ENCODE measurements around the gene SEC24C.
"Not testable (repeated sequence)": the region's sequence is repeated elsewhere in the genome, so short reads cannot be mapped to it uniquely, and the experiment has no call there.

SEC24C gene

GRCh38 chr10:73771722-73772280 lies 27.6 kb downstream of the SEC24C start:
- DNase-seq (ENCODE audit: low read depth in 2 of 2): peak; percentile 68

- DNase-seq (ENCODE audit: low read depth in 2 of 2): peak; percentile 49 to 65
Observed at GRCh38 chr10:73772281-73773151, 28.3 kb downstream of the SEC24C start.

- DNase-seq (ENCODE audit: low read depth in 2 of 2): no peak
Observed at GRCh38 chr10:73773152-73773879, 29.1 kb downstream of the SEC24C start.

GRCh38 chr10:73774637-73775036 lies 30.5 kb downstream of the SEC24C start:
- DNase-seq (ENCODE audit: low read depth in 2 of 2): no peak

- no peak for DNase-seq (ENCODE audit: low read depth in 2 of 2)
Observed at GRCh38 chr10:73779018-73779417, 34.8 kb downstream of the SEC24C start.

- DNase-seq (ENCODE audit: low read depth in 2 of 2): no peak
Observed at GRCh38 chr10:73779539-73780197, 35.5 kb downstream of the SEC24C start.

- DNase-seq (ENCODE audit: low read depth in 2 of 2): no peak
Observed at GRCh38 chr10:73780301-73780700, 36.1 kb downstream of the SEC24C start.

- no peak for DNase-seq (ENCODE audit: low read depth in 2 of 2)
Observed at GRCh38 chr10:73780966-73781365, 36.8 kb downstream of the SEC24C start.

GRCh38 chr10:73781548-73781878 lies 37.3 kb downstream of the SEC24C start:
- no peak for DNase-seq (ENCODE audit: low read depth in 2 of 2)

GRCh38 chr10:73781879-73782748 lies 37.9 kb downstream of the SEC24C start, which contains the start of gene CHCHD1:
Gene CHCHD1 (plus strand): TSS chr10:73782048. CDS start chr10:73782076, 28 bp downstream.
- peak; percentile 76 to 81 for DNase-seq (ENCODE audit: low read depth in 2 of 2)

GRCh38 chr10:73782749-73783085 lies 38.5 kb downstream of the SEC24C start:
- DNase-seq (ENCODE audit: low read depth in 2 of 2): no peak

- DNase-seq (ENCODE audit: low read depth in 2 of 2): peak; percentile 66 to 74
Observed at GRCh38 chr10:73785211-73785720, 41.1 kb downstream of the SEC24C start, which contains the start of gene ZSWIM8. Gene ZSWIM8 (plus strand): TSS chr10:73785606. CDS start chr10:73785879, 273 bp downstream.

GRCh38 chr10:73785721-73786511 lies 41.7 kb downstream of the SEC24C start:
- no peak for DNase-seq (ENCODE audit: low read depth in 2 of 2)

- DNase-seq (ENCODE audit: low read depth in 2 of 2): no peak
Observed at GRCh38 chr10:73786512-73786885, 42.3 kb downstream of the SEC24C start.

GRCh38 chr10:73787031-73787800 lies 43.0 kb downstream of the SEC24C start:
- DNase-seq (ENCODE audit: low read depth in 2 of 2): not testable (repeated sequence)

- DNase-seq (ENCODE audit: low read depth in 2 of 2): no peak
Observed at GRCh38 chr10:73788864-73789658, 44.9 kb downstream of the SEC24C start.

- DNase-seq (ENCODE audit: low read depth in 2 of 2): no peak
Observed at GRCh38 chr10:73789659-73790055, 45.5 kb downstream of the SEC24C start.

GRCh38 chr10:73790886-73791625 lies 46.9 kb downstream of the SEC24C start:
- DNase-seq (ENCODE audit: low read depth in 2 of 2): no peak

Data from stimulated activated CD8-positive, alpha-beta memory T cell treated with anti-CD3 and anti-CD28 coated beads, Interleukin-2, amount 100 ng/mL, for 1 hour (primary cell).